Measurements from ENCODE around the gene PDGFD. TPM values are rescaled to one million over a fixed set of nuclear protein-coding genes. Genes with fewer than 3 reads are reported as not detected.

PDGFD gene
- total and polyA plus RNA-seq, 2 donors (not counting 1 experiment from before 2014, with no cell fraction given): 0.07 to 0.71 TPM

DNA sequence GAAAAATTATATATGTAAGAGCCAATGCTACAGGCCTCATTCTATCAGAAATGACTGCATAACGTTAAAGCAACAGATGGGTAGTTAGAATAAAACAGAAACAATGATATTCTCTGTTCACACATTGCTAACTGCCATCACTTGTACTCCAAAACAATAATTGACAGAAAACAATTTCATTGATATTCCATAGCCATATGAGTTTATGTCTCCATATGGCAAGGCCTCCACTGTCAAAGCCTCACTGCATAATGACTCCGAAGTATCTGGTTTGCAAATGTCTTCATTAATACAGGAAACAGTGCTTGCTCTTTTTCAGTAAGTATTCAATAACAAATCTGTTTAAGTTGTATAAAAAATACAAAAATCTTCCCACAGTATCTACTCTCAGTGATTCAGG is 117.6 kb downstream of the PDGFD start:
- Mint-ChIP-seq H3K4me1 (no peaks in the 10 kb centered on the region), H3K9me3 (ENCODE audit: insufficient read depth) (no peaks in the 10 kb centered on the region), H3K4me3 (no peak overlapping the region), H3K27ac (no peak overlapping the region), H3K27me3 (no peaks in the 10 kb centered on the region)
- no peak overlapping the region for H3K27ac ChIP-seq (ENCODE audit: low read length in 2 of 2)
- DNase-seq (no peak), ATAC-seq (ENCODE audit: low read depth) (no peak)
- no peak overlapping the region for H3K4me2 ChIP-seq (replicated peaks; ENCODE audit: low read depth, low read length, poor library complexity, severe bottlenecking)
- H3K4me1 ChIP-seq (ENCODE audit: control insufficient read depth in 2 of 2, insufficient read depth in 2 of 2, low read length in 2 of 2): no peaks in the 10 kb centered on the region
- no peaks in the 10 kb centered on the region for H3K9me3 ChIP-seq (ENCODE audit: control extremely low read depth in 1 of 3, control insufficient read depth in 2 of 3, insufficient read depth in 1 of 3, low read length in 2 of 3)
- TF ChIP-seq EZH2 (IDR thresholded peaks at IDR 0.05; ENCODE audit: borderline replicate concordance, insufficient read depth, low read depth, low read length, poor library complexity, severe bottlenecking): no peak
- TF ChIP-seq, protein P1, sequence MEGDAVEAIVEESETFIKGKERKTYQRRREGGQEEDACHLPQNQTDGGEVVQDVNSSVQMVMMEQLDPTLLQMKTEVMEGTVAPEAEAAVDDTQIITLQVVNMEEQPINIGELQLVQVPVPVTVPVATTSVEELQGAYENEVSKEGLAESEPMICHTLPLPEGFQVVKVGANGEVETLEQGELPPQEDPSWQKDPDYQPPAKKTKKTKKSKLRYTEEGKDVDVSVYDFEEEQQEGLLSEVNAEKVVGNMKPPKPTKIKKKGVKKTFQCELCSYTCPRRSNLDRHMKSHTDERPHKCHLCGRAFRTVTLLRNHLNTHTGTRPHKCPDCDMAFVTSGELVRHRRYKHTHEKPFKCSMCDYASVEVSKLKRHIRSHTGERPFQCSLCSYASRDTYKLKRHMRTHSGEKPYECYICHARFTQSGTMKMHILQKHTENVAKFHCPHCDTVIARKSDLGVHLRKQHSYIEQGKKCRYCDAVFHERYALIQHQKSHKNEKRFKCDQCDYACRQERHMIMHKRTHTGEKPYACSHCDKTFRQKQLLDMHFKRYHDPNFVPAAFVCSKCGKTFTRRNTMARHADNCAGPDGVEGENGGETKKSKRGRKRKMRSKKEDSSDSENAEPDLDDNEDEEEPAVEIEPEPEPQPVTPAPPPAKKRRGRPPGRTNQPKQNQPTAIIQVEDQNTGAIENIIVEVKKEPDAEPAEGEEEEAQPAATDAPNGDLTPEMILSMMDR (IDR thresholded peaks at IDR 0.05): no peak
- ChIA-PET CTCF (no interaction called here), POLR2A (no interaction called here)
- no CpG with 5 or more reads among the region's 2 CpGs for WGBS (ENCODE audit: insufficient coverage)
- no peak overlapping the region for H2AFZ ChIP-seq (ENCODE audit: insufficient read depth, low read depth, low read length, poor library complexity, severe bottlenecking)
- no peak overlapping the region for H3K4me3 ChIP-seq (ENCODE audit: control extremely low read depth in 1 of 5, extremely low read depth in 1 of 5, insufficient read depth in 1 of 5, low read depth in 2 of 5, low read length in 4 of 5)
- no peaks in the 10 kb centered on the region for H4K20me1 ChIP-seq (ENCODE audit: control insufficient read depth, insufficient read depth, low read length, poor library complexity, severe bottlenecking)
- H3K27me3 ChIP-seq (replicated peaks in 1 of 4; ENCODE audit: control extremely low read depth in 1 of 4, control insufficient read depth in 3 of 4, insufficient read depth in 4 of 4, low read length in 3 of 4): no peaks in the 10 kb centered on the region
- H3K79me2 ChIP-seq (ENCODE audit: control insufficient read depth, insufficient read depth, low read length): no peaks in the 10 kb centered on the region
- intact Hi-C loops (cut with micrococcal nuclease): no loop called here
- no peaks in the 10 kb centered on the region for H3K36me3 ChIP-seq (replicated peaks in 1 of 2; ENCODE audit: control extremely low read depth in 1 of 2, control insufficient read depth in 1 of 2, extremely low read depth in 1 of 2, insufficient read depth in 2 of 2, low read length in 1 of 2)
- no peak overlapping the region for H3K9ac ChIP-seq (ENCODE audit: low read length)

DNA sequence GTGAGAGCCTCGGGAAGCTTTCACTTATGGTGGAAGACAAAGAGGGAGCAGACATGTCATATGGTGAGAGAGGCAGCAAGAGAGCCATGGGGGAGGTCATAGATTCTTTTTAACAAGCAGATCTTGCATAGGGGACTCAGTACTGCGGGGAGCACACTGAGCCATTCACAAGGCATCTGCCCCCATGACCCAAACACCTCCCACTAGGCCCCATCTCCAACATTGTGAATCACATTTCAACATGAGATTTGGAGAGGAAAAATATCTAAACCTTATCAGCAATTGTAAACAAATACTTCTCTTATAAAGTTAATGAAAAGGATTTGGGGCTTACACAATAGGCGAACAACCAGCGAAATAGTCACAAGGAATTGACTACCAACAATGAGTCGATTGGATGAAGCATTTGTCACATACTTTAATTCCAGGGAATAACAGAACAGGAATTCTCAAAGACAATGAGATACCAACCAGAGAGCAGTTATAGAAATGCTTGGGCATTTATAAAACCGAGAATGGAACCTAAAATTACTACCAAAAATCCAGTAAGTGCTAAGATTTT is 120.2 kb downstream of the PDGFD start:
- no peak overlapping the region for H3K4me3 Mint-ChIP-seq
- H3K4me2 ChIP-seq (replicated peaks; ENCODE audit: low read depth, low read length, poor library complexity, severe bottlenecking): no peak overlapping the region
- no peaks in the 10 kb centered on the region for H3K36me3 ChIP-seq (replicated peaks in 1 of 2; ENCODE audit: control extremely low read depth in 1 of 2, control insufficient read depth in 1 of 2, extremely low read depth in 1 of 2, insufficient read depth in 2 of 2, low read length in 1 of 2)
- CTCF ChIA-PET: no interaction called here
- H3K27me3 ChIP-seq (replicated peaks in 1 of 4; ENCODE audit: control extremely low read depth in 1 of 4, control insufficient read depth in 3 of 4, insufficient read depth in 4 of 4, low read length in 3 of 4): no peaks in the 10 kb centered on the region
- no peaks in the 10 kb centered on the region for H3K4me1 Mint-ChIP-seq
- no peaks in the 10 kb centered on the region for H3K9me3 Mint-ChIP-seq (ENCODE audit: insufficient read depth)
- WGBS (ENCODE audit: insufficient coverage): 100% methylated on average over 1 of the region's 6 CpGs
- no peak overlapping the region for H3K27ac Mint-ChIP-seq
- no peak for DNase-seq
- no peak overlapping the region for H3K4me3 ChIP-seq (ENCODE audit: control extremely low read depth in 1 of 5, extremely low read depth in 1 of 5, insufficient read depth in 1 of 5, low read depth in 2 of 5, low read length in 4 of 5)
- no peak overlapping the region for H3K27ac ChIP-seq (ENCODE audit: low read length in 2 of 2)
- H3K9me3 ChIP-seq (ENCODE audit: control extremely low read depth in 1 of 3, control insufficient read depth in 2 of 3, insufficient read depth in 1 of 3, low read length in 2 of 3): no peaks in the 10 kb centered on the region
- TF ChIP-seq EZH2 (IDR thresholded peaks at IDR 0.05; ENCODE audit: borderline replicate concordance, insufficient read depth, low read depth, low read length, poor library complexity, severe bottlenecking): no peak
- TF ChIP-seq, protein P1 (IDR thresholded peaks at IDR 0.05): no peak
- no peaks in the 10 kb centered on the region for H3K79me2 ChIP-seq (ENCODE audit: control insufficient read depth, insufficient read depth, low read length)
- H3K9ac ChIP-seq (ENCODE audit: low read length): no peak overlapping the region
- no peaks in the 10 kb centered on the region for H3K27me3 Mint-ChIP-seq
- POLR2A ChIA-PET: no interaction called here
- H3K4me1 ChIP-seq (ENCODE audit: control insufficient read depth in 2 of 2, insufficient read depth in 2 of 2, low read length in 2 of 2): no peaks in the 10 kb centered on the region
- no peaks in the 10 kb centered on the region for H4K20me1 ChIP-seq (ENCODE audit: control insufficient read depth, insufficient read depth, low read length, poor library complexity, severe bottlenecking)
- ATAC-seq (ENCODE audit: low read depth): no peak
- no peak overlapping the region for H2AFZ ChIP-seq (ENCODE audit: insufficient read depth, low read depth, low read length, poor library complexity, severe bottlenecking)
- intact Hi-C loops (cut with micrococcal nuclease): no loop called here

All from B cell (primary cell).